ENCODE measurements around the gene RIMBP2.

The RIMBP2 gene

GRCh38 chr12:130614530-130614905 is 101.6 kb downstream of the RIMBP2 start:
- no peak overlapping the region for H3K9ac ChIP-seq (ENCODE audit: low read depth, low read length)
- H3K27me3 ChIP-seq (ENCODE audit: insufficient read depth, low read length, poor library complexity) = no peaks in the 10 kb centered on the region
- H2AFZ ChIP-seq (ENCODE audit: low read depth, low read length) = no peak overlapping the region
- H3K4me1 ChIP-seq (ENCODE audit: insufficient read depth, low read length) = no peaks in the 10 kb centered on the region
- TF ChIP-seq EZH2 (IDR thresholded peaks at IDR 0.05; ENCODE audit: borderline replicate concordance, low read depth, low read length, severe bottlenecking) (no peak), CTCF (IDR thresholded peaks at IDR 0.05; ENCODE audit: borderline replicate concordance, extremely low read depth, low read length, poor library complexity, severe bottlenecking) (no peak)
- H4K20me1 ChIP-seq (ENCODE audit: insufficient read depth, low read length) = no peaks in the 10 kb centered on the region
- no peaks in the 10 kb centered on the region for H3K9me3 ChIP-seq (ENCODE audit: insufficient read depth, low read length, severe bottlenecking)
- no peak overlapping the region for H3K27ac ChIP-seq (ENCODE audit: low read length)
- ATAC-seq (ENCODE audit: insufficient read depth, low read depth) (no peak), DNase-seq (no peak)
- no peak overlapping the region for H3K4me2 ChIP-seq (ENCODE audit: insufficient read depth, low read length)
- H3K4me3 ChIP-seq (ENCODE audit: low read depth in 1 of 2, low read length in 2 of 2) = no peak overlapping the region
- H3K79me2 ChIP-seq (ENCODE audit: insufficient read depth, low read length) = no peaks in the 10 kb centered on the region
- H3K36me3 ChIP-seq (ENCODE audit: insufficient read depth, low read length) = no peaks in the 10 kb centered on the region

DNA sequence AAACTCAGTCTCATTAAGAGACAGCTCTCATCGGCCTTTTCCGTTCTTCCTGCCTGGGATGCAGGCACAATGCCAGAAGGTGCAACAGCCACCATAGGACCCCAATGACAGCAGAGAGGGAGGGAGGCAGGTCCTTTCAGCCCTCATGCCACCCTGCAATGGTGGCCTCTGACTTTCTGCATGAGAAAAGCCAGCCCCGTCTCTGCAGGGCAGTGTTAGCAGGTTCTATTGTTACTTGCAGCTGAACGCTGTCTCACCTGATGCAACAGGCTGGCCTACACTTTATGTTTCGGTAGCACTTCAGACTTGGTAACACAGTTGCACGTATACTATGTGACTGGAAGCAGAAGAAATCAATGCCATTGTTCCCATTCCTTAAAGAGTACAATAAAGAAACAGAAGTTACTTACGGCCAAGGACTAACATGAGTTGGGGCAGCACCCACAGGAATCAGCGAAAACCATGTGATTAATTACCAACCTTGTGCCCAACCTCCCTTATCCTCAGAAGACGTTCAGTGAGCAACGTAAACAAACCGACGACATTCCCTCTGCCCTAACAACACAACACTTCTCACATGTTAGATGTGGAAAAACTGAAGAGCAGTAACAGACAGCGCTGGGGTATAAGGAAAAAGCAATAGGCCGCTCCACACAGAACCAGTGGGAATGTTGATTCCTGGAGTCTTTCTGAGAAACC is 102.1 kb downstream of the RIMBP2 start:
- no peak for ATAC-seq (ENCODE audit: insufficient read depth, low read depth)
- Histone ChIP-seq H4K20me1 (ENCODE audit: insufficient read depth, low read length) (no peaks in the 10 kb centered on the region), H3K9me3 (ENCODE audit: insufficient read depth, low read length, severe bottlenecking) (no peaks in the 10 kb centered on the region), H3K27me3 (ENCODE audit: insufficient read depth, low read length, poor library complexity) (no peaks in the 10 kb centered on the region), H2AFZ (ENCODE audit: low read depth, low read length) (no peak overlapping the region), H3K4me3 (ENCODE audit: low read depth in 1 of 2, low read length in 2 of 2) (no peak overlapping the region), H3K4me2 (ENCODE audit: insufficient read depth, low read length) (no peak overlapping the region), H3K4me1 (ENCODE audit: insufficient read depth, low read length) (no peaks in the 10 kb centered on the region), H3K36me3 (ENCODE audit: insufficient read depth, low read length) (no peaks in the 10 kb centered on the region), H3K79me2 (ENCODE audit: insufficient read depth, low read length) (no peaks in the 10 kb centered on the region), H3K9ac (ENCODE audit: low read depth, low read length) (no peak overlapping the region), H3K27ac (ENCODE audit: low read length) (no peak overlapping the region)
- no peak for TF ChIP-seq CTCF (IDR thresholded peaks at IDR 0.05; ENCODE audit: borderline replicate concordance, extremely low read depth, low read length, poor library complexity, severe bottlenecking)
- no peak for DNase-seq

DNA sequence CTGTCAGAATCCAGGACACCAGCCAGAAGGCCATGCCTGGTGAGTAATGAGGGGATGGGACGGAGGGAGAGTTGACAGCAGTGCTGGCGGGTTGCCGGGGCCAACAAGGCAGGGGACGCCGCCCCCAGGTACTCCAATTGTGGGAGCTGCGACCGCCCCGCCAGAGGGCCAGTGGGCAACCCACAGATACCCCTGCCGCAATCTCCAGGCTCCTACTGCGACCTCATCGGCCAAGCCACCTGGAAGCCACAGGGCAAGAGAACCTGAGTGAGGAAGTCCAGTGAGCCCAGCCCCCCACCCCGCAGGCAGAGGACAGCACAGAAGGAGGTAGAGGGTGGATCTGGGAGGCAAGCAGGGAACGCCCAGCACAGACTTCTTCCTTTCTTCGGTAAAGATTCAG is 103.0 kb downstream of the RIMBP2 start:
- Histone ChIP-seq H3K4me3 (ENCODE audit: low read depth in 1 of 2, low read length in 2 of 2) (no peak overlapping the region), H3K27ac (ENCODE audit: low read length) (no peak overlapping the region), H3K9ac (ENCODE audit: low read depth, low read length) (no peak overlapping the region), H3K4me2 (ENCODE audit: insufficient read depth, low read length) (no peak overlapping the region), H4K20me1 (ENCODE audit: insufficient read depth, low read length) (no peaks in the 10 kb centered on the region), H3K4me1 (ENCODE audit: insufficient read depth, low read length) (no peaks in the 10 kb centered on the region), H3K27me3 (ENCODE audit: insufficient read depth, low read length, poor library complexity) (no peaks in the 10 kb centered on the region), H3K36me3 (ENCODE audit: insufficient read depth, low read length) (no peaks in the 10 kb centered on the region), H3K9me3 (ENCODE audit: insufficient read depth, low read length, severe bottlenecking) (no peaks in the 10 kb centered on the region), H2AFZ (ENCODE audit: low read depth, low read length) (no peak overlapping the region), H3K79me2 (ENCODE audit: insufficient read depth, low read length) (no peaks in the 10 kb centered on the region)
- TF ChIP-seq EZH2 (IDR thresholded peaks at IDR 0.05; ENCODE audit: borderline replicate concordance, low read depth, low read length, severe bottlenecking) (no peak), CTCF (IDR thresholded peaks at IDR 0.05; ENCODE audit: borderline replicate concordance, extremely low read depth, low read length, poor library complexity, severe bottlenecking) (no peak)
- ATAC-seq (ENCODE audit: insufficient read depth, low read depth) (no peak), DNase-seq (no peak)
